GM10248 (cell line): ENCODE measurements around the gene KCNJ9.

ENCODE experiments used
- CTCF ChIA-PET: fragments of 300-600 bp; sonication (Branson Sonifier 250); formaldehyde crosslinking; extraction: SDS; loops from one replicate; lab custom pipeline; 2021; ENCODE audit warnings: antibody characterized with exemption; lab: Yijun Ruan, JAX
- POLR2A ChIA-PET: fragments of 350-650 bp; sonication (Branson Sonifier 250); formaldehyde crosslinking; extraction: SDS; loops from one replicate; lab custom pipeline; 2020; ENCODE audit warnings: antibody characterized with exemption; lab: Yijun Ruan, JAX
- DNase-seq: peaks from one replicate; pipeline ENCODE4 v3.0.0; 2012; ENCODE audit errors: extremely low spot score
- CTCF ChIP-seq: IDR thresholded peaks from 2 replicates; pipeline ENCODE4 v1.5.1; 2012; ENCODE audit warnings: mild to moderate bottlenecking, low read depth; ENCODE audit errors: extremely low read depth, missing control alignments, control extremely low read depth

Gene KCNJ9

GRCh38 chr1:160095382-160096105, 14.2 kb downstream of the KCNJ9 start:
- CTCF ChIA-PET = interaction anchor here (1.1 to 30.0 kb wide), 6 partner anchors 9 to 281 kb away, joined by 3 to 983 read pairs (median 13); partner anchors contain the start of genes KCNJ10 and KCNJ9
- TF ChIP-seq CTCF = no peak

GRCh38 chr1:160096274-160097116, 15.2 kb downstream of the KCNJ9 start:
- POLR2A ChIA-PET = interaction anchor here (0.6 kb wide), 1 partner anchor 264 kb away, joined by 9 read pairs; no protein-coding TSS in a partner anchor
- CTCF ChIA-PET = interaction anchor here (0.9 to 30.0 kb wide), 7 partner anchors 10 to 280 kb away, joined by 3 to 983 read pairs (median 9); partner anchors contain the start of genes KCNJ10 and KCNJ9
- TF ChIP-seq CTCF = no peak
- no peak for DNase-seq

More at GRCh38 chr1:160095382-160096105, 14.2 kb downstream of the KCNJ9 start:
- no peak for DNase-seq
- POLR2A ChIA-PET = no interaction called here

- POLR2A ChIA-PET = interaction anchor here (0.6 kb wide), 1 partner anchor 263 kb away, joined by 9 read pairs; no protein-coding TSS in a partner anchor
- no peak for TF ChIP-seq CTCF
- CTCF ChIA-PET = interaction anchor here (0.7 to 30.0 kb wide), 10 partner anchors 9 to 744 kb away, joined by 3 to 983 read pairs (median 9); partner anchors contain the start of genes KCNJ10 and KCNJ9
- no peak for DNase-seq
Observed at GRCh38 chr1:160097151-160097910, 16.0 kb downstream of the KCNJ9 start.

- TF ChIP-seq CTCF = no peak
- DNase-seq = peak; percentile 31
- ChIA-PET POLR2A (no interaction called here), CTCF (interaction anchor here (0.7 to 30.0 kb wide), 12 partner anchors 10 to 744 kb away, joined by 3 to 983 read pairs (median 8); partner anchors contain the start of genes KCNJ10 and KCNJ9)
Observed at GRCh38 chr1:160097911-160098851, 16.8 kb downstream of the KCNJ9 start, which contains the start of gene IGSF8. Gene IGSF8 (minus strand): TSS chr1:160098619. CDS start chr1:160098472, 147 bp downstream.

- TF ChIP-seq CTCF = no peak
- ChIA-PET POLR2A (no interaction called here), CTCF (interaction anchor here (0.8 to 30.0 kb wide), 10 partner anchors 10 to 279 kb away, joined by 3 to 983 read pairs (median 8); partner anchors contain the start of genes KCNJ10 and KCNJ9)
- peak; percentile 100 for DNase-seq
Observed at GRCh38 chr1:160098852-160099561, 17.7 kb downstream of the KCNJ9 start.
